GM12865 (cell line): ENCODE data around the gene NUB1.

Experiments
- DNase-seq: peaks from one replicate; pipeline ENCODE4 v3.0.0; 2010; ENCODE audit warnings: low read depth
- H3K4me3 ChIP-seq: 2 replicates; pipeline ENCODE4 v1.5.1; 2011; ENCODE audit warnings: mild to moderate bottlenecking, low read depth, low read length, control low read depth
- TF ChIP-seq, protein P1 (sequence below): IDR thresholded peaks from 2 replicates; pipeline ENCODE4 v1.5.1; 2011; ENCODE audit warnings: low read length, control low read depth, low read depth, inconsistent platforms; ENCODE audit not compliant: insufficient read depth; ENCODE audit errors: missing control alignments

Gene NUB1

GRCh38 chr7:151387161-151388006 is 45.8 kb downstream of the NUB1 start:
- no peak overlapping the region for H3K4me3 ChIP-seq
- TF ChIP-seq, protein P1, sequence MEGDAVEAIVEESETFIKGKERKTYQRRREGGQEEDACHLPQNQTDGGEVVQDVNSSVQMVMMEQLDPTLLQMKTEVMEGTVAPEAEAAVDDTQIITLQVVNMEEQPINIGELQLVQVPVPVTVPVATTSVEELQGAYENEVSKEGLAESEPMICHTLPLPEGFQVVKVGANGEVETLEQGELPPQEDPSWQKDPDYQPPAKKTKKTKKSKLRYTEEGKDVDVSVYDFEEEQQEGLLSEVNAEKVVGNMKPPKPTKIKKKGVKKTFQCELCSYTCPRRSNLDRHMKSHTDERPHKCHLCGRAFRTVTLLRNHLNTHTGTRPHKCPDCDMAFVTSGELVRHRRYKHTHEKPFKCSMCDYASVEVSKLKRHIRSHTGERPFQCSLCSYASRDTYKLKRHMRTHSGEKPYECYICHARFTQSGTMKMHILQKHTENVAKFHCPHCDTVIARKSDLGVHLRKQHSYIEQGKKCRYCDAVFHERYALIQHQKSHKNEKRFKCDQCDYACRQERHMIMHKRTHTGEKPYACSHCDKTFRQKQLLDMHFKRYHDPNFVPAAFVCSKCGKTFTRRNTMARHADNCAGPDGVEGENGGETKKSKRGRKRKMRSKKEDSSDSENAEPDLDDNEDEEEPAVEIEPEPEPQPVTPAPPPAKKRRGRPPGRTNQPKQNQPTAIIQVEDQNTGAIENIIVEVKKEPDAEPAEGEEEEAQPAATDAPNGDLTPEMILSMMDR, result no peak
- no peak for DNase-seq

DNA sequence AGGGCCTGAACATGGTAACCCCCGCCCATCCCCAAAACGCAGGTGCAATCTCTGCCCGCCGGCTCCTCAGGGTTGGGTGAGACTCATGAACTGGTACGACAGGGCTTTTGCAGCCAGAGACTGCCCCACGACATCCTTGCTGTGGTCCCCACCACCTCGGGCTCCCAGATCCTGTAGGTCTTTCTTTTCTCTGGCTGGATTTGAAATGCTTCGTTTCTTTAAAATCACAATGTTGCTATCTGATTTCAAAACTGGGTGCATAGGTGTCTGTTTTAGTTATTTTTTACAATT is 46.3 kb downstream of the NUB1 start:
- no peak for DNase-seq
- no peak overlapping the region for H3K4me3 ChIP-seq
- TF ChIP-seq, protein P1, result no peak

GRCh38 chr7:151388430-151388829 is 46.8 kb downstream of the NUB1 start:
- no peak for DNase-seq
- H3K4me3 ChIP-seq, result no peak overlapping the region
- TF ChIP-seq, protein P1, result no peak

GRCh38 chr7:151389096-151389767 is 47.6 kb downstream of the NUB1 start:
- H3K4me3 ChIP-seq, result no peak overlapping the region
- no peak for DNase-seq
- TF ChIP-seq, protein P1, result no peak

- DNase-seq, result no peak
- TF ChIP-seq, protein P1, result no peak
- no peak overlapping the region for H3K4me3 ChIP-seq
Observed at GRCh38 chr7:151389768-151390597, 48.4 kb downstream of the NUB1 start.

DNA sequence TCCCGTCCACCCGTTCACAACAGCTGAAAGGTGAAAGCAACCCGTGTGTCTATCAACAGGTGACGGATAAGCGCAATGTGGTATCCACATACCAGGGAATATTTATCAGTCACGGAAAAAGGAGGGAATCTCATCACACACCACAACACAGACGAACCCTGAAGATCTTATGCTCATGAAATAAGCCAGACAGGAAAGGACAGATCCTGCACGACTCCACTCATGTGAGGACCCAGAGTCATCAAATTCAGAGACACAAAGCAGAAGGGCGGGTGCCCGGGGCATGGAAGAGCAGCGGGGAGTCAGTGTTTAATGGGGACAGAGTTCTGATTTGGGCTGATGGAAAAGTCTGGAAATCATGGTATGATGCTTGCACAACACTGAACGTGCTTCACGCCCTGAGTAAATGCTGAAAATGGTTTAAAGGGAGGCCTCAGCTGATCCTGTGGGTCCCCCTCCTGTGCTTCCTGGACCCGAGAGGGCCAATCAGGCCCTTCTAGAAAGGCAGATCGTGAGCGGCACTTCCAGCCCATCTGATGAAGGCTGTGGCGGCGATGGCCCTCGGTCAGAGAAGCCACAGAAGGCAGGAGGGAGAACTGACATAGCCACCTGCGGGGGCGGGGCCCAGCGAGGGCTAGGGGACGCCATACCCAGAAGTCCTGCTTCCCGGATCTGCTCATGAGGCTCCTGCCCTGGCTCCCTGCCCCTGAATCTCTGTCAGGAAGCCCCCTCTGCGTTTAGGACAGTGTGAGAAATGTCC is 49.2 kb downstream of the NUB1 start:
- H3K4me3 ChIP-seq, result no peak overlapping the region
- TF ChIP-seq, protein P1, result no peak
- no peak for DNase-seq
